GM23338 (cell line): ENCODE data around the gene CFAP251.

Experiments used
- CREB1 ChIP-seq: fragments of 250-450 bp; sonication (Bioruptor Pico); IDR thresholded peaks from 2 replicates; pipeline ENCODE4 v1.5.0; 2020; ENCODE audit warnings: low read depth, mild to moderate bottlenecking, moderate library complexity
- CTCF ChIP-seq, 2 experiments: fragments of 200-600 bp in 1 of 2; sonication (generic) in 1 of 2; conservative IDR thresholded peaks; 2 replicates each; pipeline versions ENCODE4 v1.5.1 to v1.6.1; 2016 to 2017; ENCODE audit warnings: antibody characterized with exemption in 2 of 2, low read depth in 2 of 2, mild to moderate bottlenecking in 2 of 2, moderate library complexity in 1 of 2
- EZH2 ChIP-seq: fragments of 200-600 bp; sonication (generic); IDR thresholded peaks from one replicate; pipeline ENCODE4 v1.8.0; 2017; ENCODE audit warnings: antibody characterized with exemption, mild to moderate bottlenecking, low read depth; ENCODE audit not compliant: unreplicated experiment
- EZH2phosphoT487 ChIP-seq: fragments of 200-600 bp; sonication (generic); IDR thresholded peaks from one replicate; pipeline ENCODE4 v1.8.1; 2018; ENCODE audit warnings: antibody characterized with exemption; ENCODE audit not compliant: unreplicated experiment
- JUNB ChIP-seq: IDR thresholded peaks from one replicate; pipeline ENCODE4 v1.6.1; 2016; ENCODE audit warnings: antibody characterized with exemption; ENCODE audit not compliant: unreplicated experiment
- NANOG ChIP-seq: IDR thresholded peaks from 2 replicates; pipeline ENCODE4 v1.6.1; 2016; ENCODE audit warnings: antibody characterized with exemption, borderline replicate concordance
- POLR2AphosphoS5 ChIP-seq: IDR thresholded peaks from 2 replicates; pipeline ENCODE4 v1.6.1; 2016; ENCODE audit warnings: antibody characterized with exemption, low read depth
- ZNF114 ChIP-seq: fragments of 250-450 bp; sonication (Bioruptor Pico); IDR thresholded peaks from 2 replicates; pipeline ENCODE4 v1.5.0; 2020; ENCODE audit warnings: mild to moderate bottlenecking, moderate library complexity
- ZNF331 ChIP-seq: fragments of 250-450 bp; sonication (Bioruptor Pico); IDR thresholded peaks from 2 replicates; pipeline ENCODE4 v1.5.0; 2020; ENCODE audit warnings: low read depth, mild to moderate bottlenecking, moderate library complexity
- TF ChIP-seq, protein P1 (sequence below): IDR thresholded peaks from 2 replicates; pipeline ENCODE4 v1.6.1; 2016; ENCODE audit warnings: antibody characterized with exemption
- TF ChIP-seq, protein P2 (sequence below): IDR thresholded peaks from one replicate; pipeline ENCODE4 v1.6.1; 2018; ENCODE audit warnings: antibody characterized with exemption; ENCODE audit not compliant: unreplicated experiment

DNA sequence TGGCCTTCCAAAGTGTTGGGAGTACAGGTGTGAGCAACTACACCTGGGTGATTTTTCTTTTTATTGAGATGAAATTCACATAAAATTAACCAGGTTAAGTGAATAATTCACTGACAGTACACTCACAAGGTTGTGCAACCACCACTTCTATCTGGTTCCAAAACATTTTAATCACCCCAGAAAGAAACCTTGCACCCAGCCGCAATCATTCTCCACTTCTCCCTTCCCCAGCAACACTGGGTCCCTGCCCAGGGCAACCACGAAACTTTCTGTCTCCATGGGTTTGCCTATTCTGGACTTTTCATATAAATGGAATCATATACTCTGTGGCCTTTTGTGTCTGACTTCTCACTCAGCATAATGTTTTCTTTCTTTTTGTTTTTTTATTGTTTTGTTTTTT lies 133.9 kb downstream of the CFAP251 start:
- TF ChIP-seq POLR2AphosphoS5 (no peak), CTCF (conservative IDR thresholded peaks at IDR 0.05; ENCODE audit: low read depth in 2 of 2) (no peak), ZNF331 (no peak), EZH2 (no peak), CREB1 (no peak), JUNB (no peak), ZNF114 (no peak), EZH2phosphoT487 (no peak), NANOG (no peak)
- TF ChIP-seq, protein P1, sequence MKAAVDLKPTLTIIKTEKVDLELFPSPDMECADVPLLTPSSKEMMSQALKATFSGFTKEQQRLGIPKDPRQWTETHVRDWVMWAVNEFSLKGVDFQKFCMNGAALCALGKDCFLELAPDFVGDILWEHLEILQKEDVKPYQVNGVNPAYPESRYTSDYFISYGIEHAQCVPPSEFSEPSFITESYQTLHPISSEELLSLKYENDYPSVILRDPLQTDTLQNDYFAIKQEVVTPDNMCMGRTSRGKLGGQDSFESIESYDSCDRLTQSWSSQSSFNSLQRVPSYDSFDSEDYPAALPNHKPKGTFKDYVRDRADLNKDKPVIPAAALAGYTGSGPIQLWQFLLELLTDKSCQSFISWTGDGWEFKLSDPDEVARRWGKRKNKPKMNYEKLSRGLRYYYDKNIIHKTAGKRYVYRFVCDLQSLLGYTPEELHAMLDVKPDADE, result no peak
- TF ChIP-seq, protein P2, sequence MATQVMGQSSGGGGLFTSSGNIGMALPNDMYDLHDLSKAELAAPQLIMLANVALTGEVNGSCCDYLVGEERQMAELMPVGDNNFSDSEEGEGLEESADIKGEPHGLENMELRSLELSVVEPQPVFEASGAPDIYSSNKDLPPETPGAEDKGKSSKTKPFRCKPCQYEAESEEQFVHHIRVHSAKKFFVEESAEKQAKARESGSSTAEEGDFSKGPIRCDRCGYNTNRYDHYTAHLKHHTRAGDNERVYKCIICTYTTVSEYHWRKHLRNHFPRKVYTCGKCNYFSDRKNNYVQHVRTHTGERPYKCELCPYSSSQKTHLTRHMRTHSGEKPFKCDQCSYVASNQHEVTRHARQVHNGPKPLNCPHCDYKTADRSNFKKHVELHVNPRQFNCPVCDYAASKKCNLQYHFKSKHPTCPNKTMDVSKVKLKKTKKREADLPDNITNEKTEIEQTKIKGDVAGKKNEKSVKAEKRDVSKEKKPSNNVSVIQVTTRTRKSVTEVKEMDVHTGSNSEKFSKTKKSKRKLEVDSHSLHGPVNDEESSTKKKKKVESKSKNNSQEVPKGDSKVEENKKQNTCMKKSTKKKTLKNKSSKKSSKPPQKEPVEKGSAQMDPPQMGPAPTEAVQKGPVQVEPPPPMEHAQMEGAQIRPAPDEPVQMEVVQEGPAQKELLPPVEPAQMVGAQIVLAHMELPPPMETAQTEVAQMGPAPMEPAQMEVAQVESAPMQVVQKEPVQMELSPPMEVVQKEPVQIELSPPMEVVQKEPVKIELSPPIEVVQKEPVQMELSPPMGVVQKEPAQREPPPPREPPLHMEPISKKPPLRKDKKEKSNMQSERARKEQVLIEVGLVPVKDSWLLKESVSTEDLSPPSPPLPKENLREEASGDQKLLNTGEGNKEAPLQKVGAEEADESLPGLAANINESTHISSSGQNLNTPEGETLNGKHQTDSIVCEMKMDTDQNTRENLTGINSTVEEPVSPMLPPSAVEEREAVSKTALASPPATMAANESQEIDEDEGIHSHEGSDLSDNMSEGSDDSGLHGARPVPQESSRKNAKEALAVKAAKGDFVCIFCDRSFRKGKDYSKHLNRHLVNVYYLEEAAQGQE, result no peak
